GM18511 (cell line): ENCODE results near the gene LYVE1.
A peak's percentile ranks its signal among the peaks of the same experiment; 100 is the strongest.

Source experiments
- ATAC-seq: cut with Tn5 transposase; IDR thresholded peaks from one replicate; pipeline ENCODE4 v1.9.1; 2021; ENCODE audit warnings: mild to moderate bottlenecking, moderate library complexity; ENCODE audit not compliant: unreplicated experiment

The LYVE1 gene

DNA sequence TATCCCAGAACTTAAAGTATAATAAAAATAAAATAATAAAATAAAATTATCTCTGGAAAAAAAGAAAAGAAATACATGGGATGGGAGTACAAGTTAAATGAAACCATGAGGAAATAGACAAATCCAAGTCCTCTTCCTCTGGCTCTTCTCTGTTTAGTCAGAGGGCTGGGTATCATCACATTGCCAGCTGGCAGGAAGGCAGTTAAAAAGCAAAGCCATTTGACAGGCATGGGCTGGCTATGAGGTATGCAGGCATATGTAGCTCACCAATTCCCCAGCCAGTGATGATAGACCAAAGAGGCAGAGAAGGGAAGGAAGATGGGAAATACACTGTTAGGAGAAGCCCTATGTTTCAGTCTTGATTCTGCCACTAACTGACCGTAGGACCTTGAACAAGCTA lies 6.5 kb downstream of the LYVE1 start:
- ATAC-seq = no peak

DNA sequence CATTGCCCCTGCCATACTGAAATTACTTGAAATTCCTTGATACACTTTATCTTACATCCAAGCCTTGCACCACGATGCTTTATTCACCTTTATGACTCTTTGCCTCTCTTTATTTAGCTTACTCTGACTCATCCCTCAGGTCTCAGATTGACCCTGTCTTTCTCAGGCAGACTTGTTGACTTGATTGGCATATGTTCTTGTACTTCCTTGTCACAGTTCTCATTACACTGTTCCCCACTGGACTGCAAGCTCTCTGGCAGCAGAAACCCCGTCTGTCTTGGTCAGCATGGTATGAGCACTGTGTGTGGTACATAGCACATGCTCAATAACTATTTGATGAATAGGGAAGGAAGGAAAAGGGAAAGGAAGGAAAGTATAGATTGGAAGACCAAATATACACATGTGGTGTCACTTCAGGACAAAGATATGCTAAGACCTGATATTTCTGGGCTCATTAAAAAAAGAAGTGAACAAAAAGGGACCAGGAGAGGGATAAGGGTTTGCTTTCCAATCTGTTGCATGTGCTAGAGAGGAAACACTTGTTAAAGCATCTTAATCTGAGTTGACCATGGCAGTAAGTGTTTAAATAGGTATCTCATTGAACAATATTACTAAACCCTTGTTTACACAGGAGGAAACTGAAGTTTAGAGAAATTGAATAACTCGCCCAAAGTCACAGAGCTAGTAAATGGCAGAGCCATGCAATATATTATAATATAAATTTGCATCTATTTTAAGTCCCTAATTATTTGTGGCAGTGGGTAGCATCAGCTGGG lies 7.2 kb downstream of the LYVE1 start:
- no peak for ATAC-seq

DNA sequence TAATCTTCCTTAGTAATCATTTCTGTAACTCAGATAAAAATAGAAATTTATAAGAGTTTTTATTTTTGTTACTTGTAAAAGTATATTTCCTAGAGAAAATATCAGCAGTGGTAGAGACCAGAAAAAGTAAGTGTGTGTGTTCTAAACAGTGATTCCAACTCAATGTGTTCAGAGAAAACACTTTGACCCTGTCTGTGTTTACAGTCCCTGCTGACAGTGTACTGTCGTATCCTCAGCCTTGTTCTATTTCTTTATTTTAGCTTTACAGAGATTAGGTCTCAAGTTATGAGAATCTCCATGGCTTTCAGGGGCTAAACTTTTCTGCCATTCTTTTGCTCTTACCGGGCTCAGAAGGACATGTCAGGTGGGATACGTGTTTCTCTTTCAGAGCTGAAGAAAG lies 10.2 kb downstream of the LYVE1 start:
- ATAC-seq = no peak

DNA sequence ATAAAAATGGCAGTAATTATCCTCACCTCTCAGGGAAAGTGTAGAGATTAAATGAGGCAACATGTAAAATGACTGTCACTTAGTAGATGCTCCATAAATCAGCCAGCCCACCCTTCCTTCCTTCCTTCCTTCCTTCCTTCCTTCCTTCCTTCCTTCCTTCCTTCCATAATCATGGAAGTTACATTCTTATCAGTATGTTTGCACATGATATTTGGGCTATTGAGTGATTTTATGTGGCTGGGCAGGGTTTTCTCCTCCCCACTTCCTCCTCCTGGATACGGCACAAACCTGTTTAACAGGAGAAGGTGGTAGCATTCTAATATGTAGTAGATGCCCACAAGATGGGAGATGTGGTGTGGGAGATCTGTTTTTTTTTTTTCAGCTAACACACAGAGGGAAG lies 11.9 kb downstream of the LYVE1 start:
- ATAC-seq = no peak

DNA sequence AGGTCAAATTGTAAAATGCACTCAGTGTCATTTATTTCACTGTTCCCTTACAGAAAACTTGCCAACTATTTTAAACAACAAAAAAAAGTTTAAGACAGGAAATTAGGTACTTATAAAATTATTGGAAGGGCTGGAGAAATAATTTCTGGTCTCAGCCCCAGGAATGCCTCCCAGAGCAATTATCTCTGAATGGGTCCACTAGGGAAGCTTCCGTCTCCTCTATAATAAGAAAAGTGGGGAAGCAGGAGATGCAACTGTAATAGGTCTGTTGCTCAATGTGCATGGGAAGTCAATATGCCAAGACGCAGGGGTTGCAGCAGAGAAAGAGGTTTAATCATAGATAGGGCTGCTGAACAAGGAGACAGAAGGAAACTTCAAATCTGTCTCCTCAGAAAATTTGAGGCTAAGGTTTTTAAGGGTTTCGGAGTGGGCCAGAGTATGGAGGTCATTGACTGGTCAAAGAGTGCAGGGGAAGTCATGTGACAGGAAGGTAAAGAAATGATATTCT lies 16.6 kb downstream of the LYVE1 start:
- ATAC-seq = no peak

DNA sequence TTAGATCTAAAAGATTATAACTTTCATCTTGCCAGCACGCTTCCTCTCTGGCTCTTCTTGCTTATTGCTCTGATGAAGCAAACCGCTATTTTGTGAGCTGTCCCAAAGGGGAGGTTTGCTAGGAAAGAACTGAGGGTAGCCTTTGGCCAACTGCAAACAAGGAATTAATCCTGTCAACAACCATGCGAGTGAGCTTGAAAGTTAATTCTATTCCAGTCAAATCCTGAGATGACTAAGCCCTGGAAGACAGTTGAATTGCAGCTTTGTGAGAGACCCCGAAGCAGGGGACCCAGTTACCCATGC lies 17.2 kb downstream of the LYVE1 start:
- no peak for ATAC-seq

DNA sequence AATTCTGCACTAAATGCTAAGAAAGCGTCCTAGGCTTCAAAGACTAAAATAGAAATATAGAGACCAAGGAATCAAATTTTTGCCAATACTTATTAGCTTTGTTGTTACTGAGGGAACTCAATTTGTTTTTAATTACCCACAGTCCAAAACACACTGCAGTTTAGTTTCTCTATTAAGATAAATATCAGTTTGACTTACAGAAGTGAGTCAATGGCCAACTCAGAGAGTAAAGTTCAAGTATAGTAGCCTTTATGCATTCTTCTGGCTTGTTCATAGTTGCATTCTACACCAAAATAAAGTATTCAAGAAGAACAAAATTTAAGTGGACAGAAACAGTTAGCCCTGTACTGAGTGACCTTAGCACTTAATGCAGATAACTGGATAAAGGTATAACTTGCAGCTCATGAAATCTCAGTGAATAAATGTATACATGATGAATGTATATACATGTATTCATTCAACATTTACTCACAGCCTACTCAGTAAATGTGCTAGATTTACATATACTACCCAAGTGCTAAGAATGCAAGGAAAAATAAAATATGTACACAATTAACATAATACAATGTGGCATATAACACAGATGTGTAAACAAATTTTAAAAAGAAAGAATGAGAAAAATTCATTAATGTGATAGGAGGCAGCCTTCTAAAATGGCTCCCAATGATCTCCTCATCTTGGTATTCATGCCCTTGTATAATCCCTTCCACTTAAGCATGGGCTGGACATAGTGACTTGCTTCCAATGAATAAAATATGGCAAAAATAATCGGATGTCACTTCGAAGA lies 17.8 kb downstream of the LYVE1 start:
- ATAC-seq = no peak

DNA sequence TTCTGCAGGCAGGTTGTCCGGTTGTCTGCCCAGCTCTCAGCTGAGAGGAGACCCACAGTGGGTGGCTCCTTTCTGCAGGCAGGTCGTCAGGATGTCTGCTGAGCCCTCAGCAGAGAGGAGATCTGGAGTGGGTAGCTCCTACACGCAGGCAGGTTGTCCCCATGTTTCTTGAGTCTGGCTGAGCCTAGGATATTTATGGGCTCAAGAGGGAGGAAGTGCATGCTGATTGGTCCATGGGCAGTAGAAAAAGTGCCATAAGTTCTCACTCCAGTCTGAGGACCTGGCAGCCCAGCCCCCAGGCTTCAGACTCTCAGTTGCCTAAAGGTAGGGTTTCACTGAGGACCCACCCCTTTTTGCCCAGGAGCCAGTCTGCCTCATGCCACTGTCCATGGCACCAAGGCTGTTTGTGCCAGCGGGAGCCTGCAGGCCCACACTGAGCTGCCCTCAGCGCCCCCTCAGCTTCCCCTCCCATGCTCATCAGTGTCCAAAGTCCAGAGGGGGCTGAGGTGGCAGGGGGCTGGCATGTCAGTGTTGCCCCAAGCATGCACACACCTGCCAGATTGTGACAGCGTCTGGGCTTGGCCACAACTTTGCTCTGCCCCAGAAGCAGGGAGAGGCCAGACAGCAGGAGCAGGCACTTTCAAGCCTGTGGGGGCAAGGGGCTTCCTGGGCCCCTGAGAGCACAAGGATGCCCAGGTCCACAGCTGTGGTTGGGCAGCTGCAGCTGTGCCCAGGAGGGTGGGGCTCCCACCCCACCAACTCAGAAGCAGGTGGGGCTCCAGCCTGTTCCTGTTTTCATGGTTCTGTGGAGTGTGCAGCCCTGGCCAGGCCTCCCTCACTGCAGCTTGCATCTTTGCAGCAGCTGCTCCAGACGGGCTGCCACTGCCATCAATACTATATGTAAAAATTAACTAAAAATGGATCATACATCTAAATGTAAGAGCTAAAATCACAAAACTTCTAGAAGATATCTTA lies 23.7 kb downstream of the LYVE1 start:
- no peak for ATAC-seq

DNA sequence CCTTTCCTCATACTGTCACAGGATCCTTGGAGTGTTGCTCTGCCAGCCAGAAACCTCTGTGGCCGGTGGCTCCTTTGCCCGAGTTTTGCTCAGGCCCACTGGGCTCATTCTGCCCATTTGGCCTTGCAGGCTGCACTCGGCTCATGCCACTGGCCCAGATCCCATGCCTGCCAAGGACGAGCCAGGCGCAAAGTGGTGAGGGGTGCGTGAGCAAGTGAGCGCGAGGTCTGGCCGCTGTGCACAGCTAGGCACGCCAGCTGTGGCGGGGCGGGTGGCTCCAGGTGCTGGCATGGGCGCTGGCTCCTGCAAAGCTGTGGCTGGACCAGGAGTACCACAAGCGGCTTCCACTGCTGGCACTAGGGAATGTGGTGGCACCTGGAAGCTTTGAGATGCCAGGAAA lies 24.7 kb downstream of the LYVE1 start:
- ATAC-seq = no peak

DNA sequence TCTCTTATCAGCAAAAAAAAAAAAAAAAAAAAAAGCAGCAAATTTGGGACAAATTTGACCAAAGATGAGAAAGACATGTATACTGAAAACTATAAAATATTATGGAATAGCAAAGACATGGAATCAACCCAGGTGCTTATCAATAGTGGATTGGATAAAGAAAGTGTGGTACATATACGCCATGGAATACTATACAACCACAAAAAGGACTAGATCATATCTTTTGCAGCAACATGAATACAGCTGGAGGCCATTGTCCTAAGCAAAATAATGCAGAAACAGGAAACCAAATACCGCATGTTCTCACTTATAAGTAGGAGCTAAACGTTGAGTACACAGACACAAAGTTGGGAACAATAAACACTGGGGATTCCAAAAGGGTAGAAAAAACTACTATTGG lies 25.7 kb downstream of the LYVE1 start:
- no peak for ATAC-seq

DNA sequence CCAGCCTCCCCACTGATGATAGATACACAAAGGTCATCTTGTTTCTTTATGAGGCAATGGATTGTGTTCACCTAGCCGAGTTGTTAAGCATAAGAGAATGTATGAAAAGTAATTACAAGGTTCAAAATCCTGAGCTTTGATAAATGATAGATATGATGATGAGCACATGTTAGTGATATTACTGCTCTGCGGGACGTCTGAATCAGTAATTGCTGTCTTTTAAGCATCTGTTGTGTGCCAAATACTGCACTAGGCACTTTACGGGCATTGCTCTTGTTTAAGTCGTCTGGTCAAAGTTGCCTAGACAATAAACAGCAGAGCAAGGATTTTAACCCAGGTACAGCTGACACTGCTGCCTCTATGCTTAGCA lies 26.9 kb downstream of the LYVE1 start:
- no peak for ATAC-seq

DNA sequence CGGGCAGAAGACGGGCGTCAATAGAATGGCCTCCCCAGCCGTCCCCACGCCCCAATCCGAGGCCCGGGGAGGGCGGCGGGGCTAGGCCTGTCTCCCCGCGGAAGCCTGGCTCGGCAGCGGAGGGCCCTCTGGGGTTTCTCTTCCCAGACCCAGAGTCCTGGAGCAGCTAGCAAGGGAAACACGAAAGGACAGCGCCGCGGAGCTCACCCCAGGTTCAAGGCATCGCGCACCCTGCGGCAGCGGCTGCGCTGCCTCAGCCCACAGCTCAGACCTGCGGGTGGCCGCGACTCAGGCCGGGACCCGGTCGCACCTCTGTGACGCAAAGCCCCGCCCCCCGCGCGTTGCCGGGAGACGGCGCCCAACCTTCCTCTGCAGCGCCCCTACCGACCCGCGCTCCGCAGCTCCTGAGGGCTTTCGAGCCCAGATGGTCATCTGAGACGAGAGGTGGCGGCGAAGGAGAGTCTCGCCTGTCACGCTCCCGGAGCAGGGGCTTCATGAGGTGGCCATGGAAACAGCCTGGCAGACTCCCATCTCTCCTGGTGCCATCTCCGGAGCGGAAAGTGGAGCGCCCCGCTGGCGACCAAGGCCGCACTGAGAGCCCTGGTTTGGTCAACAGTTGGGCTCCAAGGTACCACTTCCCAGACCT lies 27.4 kb downstream of the LYVE1 start, which contains the start of gene RNF141:
Gene RNF141 (minus strand): TSS at position 273 of the 646 bp plus-strand sequence. CDS start 7,029 bp downstream, outside the sequence.
- peak; percentile 97 for ATAC-seq

DNA sequence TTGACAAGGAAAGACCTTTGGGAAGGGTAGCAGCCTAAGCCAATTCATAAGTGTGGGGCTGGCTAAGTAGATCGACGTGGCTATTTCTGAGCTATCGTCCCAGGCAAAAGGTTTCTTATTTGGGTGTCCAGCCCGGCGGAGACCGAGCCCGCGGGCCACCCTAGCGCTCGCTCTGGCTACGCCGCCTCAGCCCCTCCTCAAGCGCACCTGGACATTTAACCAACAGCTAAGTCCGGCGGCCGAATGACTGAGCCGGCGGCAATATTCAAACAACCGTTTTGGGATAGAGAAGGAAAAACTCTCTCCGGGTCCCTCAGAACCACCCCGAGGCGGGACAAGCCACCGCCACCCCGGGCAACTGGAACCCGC lies 27.9 kb downstream of the LYVE1 start:
- peak; percentile 46 for ATAC-seq

DNA sequence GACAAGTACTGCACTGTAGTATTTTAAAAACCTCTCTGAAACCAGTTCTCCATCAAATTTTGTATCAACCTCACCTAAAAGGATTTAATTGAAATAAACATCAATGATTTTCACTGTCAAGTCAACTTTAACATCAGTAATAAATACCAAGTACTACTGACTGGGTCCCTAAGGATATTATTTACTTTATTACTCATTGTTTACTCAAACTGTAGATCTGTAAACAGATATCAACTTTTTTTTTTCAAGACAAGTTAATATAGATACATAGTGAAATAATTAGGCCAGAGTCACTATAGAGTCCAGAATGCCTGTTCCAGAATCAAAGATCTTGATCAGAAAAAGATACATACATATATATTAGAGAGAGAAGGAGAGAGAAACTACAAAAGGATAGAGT lies 29.1 kb downstream of the LYVE1 start:
- no peak for ATAC-seq

DNA sequence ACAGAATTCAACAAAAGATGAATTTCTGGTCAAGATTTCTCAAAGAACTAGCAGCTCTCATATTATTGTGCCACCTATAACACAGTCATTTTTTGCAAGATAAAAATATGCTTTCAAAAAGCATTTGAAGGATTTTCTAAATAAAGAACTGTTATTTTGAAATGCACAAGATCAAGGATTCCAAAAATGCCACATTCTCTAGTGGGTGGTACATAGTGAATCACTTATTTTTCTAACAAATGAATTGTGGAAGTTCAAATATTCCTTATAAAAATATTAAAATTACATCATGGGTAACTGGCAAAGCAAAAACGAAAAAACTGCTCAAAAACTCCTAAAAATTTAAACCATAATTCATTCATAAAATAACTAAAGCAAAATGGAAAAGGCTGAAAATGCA lies 29.5 kb downstream of the LYVE1 start:
- ATAC-seq = no peak

DNA sequence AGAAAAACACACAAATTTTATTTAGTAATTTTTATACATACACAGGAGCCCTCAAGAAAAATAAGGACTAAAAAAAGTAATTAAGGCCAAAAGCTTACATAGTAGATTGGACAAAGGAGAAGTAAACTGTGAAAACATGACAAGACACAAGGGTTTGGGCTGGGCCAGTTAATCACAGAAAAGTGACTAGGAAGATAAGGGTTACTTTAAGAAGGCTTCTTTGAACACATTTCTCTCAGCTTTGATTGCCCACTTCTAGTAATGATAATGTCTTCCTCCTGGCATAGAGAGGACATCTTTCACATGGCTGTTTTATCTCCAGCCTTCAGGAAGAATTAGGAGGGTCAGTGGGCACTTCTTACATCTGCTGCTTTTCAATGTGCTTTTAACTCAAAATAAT lies 30.9 kb downstream of the LYVE1 start:
- no peak for ATAC-seq

DNA sequence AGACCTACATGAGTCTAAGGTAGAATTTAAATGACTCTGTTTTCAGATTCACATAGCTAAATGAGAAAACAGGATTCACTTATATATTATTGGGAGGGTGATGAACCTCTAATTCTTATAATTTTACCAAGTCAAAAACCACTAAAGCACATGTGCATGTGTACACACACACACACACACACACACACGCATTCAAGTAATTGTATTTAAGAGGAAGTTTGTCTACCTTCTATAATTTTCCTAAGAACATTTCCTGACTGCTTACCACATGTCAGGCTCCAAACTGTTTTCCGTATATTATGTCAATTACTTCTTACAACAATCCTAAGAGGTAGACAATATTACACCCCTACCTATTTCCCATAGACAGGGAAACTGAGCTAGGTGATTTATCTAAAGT lies 34.1 kb downstream of the LYVE1 start:
- no peak for ATAC-seq

DNA sequence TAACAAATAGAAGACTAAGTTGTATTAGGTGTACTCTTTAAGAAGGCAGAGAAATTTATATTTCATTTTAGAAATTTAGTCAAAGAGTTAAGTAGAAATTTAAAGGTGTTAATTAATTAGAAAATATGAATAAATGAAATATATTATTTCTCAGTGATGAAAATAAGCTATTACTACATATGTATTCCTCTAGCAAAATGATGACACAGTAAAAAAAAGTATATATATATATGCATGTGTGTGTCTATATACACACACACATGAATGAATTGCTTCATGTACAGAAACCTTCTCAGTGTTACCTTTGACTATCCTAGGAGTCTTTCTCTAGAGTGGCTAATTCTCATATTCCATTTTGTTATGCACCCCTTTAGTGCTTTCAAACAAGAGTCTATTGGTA lies 35.1 kb downstream of the LYVE1 start:
- ATAC-seq = no peak

DNA sequence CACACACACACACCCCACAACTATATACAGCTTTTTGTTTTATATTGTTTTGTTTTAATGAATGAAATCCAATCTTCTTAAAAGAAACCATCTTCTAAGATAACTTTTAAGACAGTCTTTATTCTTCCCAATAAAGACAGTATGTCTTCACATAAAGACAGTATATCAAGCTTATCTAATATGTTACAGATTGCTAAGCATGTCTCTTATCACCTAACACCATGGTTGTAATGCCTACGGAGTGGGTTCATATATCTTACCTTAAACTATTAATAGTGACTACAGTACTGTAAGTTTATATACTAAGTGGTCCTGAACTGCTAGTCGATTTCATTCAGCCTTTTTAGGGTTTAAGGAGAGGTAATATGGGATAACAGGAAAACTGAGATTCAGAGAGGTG lies 35.9 kb downstream of the LYVE1 start:
- ATAC-seq = no peak

DNA sequence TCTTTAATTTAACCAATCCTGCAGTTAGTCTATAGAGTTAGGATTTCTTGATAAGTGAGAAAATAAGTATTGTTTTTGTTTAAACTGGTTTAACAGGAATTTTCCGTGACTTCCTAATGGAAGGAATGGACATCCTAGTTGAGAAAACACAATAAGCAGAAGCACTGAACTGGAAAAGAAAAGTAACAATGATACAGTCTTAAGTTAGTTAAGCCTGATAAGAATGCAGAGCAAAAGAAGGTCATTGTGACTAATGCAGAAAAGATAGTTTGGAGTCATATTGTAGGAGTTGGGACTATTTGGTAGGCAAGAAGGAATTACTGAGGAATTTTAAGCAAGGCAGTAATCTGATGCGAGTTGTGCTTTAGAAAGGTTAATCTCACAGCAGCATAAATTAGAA lies 39.2 kb downstream of the LYVE1 start:
- ATAC-seq = no peak

DNA sequence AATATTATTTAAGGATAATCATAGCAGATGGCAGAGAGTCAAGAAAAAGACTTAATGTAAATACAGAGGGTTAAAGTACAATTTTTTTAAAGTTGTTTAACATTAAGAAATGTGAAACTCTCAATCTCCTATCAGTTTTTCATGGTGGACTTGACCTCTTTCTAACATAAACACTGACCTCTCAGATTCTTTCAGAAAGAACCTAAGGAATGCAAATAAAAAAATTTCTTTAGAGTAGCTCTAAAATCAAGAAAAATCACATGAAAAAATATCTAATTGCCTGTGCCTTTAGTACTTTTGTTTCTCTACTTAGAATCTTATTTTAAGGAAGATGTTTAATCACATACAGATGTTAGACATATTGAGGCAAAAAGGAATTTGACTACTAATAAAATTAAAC lies 40.3 kb downstream of the LYVE1 start:
- ATAC-seq = no peak
